Measurements from ENCODE around the gene SH3BGR. TPM values are rescaled to one million over a fixed set of nuclear protein-coding genes. Genes with fewer than 3 reads are reported as not detected.
"Not testable (repeated sequence)": the region's sequence is repeated elsewhere in the genome, so short reads cannot be mapped to it uniquely, and the experiment has no call there.

SH3BGR gene
- total RNA-seq, 2 experiments from 2014 or later, result 0.88 to 1.7 TPM

DNA sequence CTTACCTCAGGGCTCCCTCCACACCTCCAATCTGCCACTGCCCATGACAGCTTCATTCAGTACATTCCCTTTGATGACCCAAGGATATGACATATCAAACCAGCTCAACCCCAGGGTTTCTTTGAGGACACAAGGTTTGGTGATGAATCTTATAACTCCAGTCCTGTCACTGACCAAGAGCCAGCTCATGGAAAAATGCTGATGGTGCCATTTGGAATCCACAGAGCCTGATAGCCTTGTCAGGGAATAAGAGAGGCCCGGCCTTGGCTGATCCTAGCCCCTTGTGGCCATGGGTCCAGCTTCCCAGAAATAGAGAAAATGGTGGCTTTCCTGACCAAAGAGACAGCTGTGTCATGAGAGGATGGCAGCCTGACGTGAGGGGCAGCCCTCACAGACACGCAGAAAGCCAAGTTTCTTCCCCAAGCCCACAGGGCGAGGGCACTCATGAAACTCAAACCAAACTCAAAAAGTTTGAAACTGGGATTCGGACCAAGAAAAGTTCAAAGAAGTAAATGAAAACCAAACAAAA, 75.4 kb downstream of the SH3BGR start:
- Mint-ChIP-seq H3K4me1 (no peaks in the 10 kb centered on the region), H3K27ac (no peak overlapping the region), H3K36me3 (ENCODE audit: low read depth) (no peaks in the 10 kb centered on the region), H3K9me3 (no peaks in the 10 kb centered on the region), H3K27me3 (peaks cover 3% of the 10 kb centered on the region), H3K4me3 (no peak overlapping the region)
- ChIA-PET POLR2A (no interaction called here), CTCF (no interaction called here)
- no peak for DNase-seq

DNA sequence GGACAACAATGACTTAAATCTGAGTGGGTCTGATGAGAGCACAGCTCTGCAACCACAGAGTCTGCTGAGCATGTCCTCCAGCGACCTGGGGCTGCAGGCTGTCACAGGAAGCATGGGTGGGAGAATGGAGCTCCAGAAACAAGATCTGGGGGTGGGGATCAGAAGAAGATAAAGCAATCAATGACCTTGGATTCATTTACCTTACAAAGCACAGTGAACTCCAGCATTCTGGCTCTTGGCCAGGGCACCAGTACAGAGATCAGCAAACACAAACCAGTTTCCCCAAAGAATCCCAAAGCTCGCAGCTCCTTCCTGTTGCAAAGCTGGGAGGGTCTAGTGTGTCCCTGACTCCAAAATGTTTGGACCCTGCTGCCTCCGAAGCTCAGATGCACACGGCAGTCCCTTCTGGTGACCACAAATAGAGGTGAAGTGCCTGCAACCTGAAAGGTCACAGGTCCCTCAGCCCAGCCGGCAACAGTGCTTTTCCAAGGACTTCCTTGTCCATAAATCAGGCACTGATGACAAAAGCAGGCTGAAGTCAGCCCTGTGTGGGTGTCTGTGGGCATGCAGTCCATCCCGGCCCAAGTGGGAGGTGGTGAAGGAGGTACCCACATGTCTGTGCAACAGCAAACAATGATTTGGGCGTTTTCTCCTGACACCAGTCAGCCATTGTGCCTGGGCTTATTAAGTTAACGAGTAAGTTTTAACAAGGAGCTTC, 76.1 kb downstream of the SH3BGR start:
- H3K4me1 Mint-ChIP-seq, result no peaks in the 10 kb centered on the region

DNA sequence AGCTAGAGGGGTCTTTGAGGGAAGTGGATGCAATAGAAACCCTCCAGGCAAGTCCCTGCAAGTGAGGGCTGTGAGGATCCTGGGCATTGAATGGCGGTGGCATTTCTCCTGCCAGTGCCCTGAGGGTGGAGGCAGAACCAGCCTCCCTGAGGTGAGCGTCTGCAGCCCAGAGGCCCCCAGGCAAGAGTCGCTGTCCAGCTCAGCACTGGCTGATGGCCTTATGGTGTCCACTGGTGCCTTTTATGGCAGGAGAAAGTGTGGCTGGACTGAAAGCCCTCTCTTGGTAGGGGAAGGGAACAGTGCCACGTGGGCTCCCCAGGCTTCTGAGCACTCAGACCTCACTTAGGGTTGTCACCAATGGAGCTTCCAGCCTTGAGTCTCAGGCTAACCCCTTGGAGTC, 77.3 kb downstream of the SH3BGR start:
- POLR2A ChIA-PET, result no interaction called here
- no peaks in the 10 kb centered on the region for H3K9me3 Mint-ChIP-seq
- H3K4me3 Mint-ChIP-seq, result no peak overlapping the region
- H3K27ac Mint-ChIP-seq, result no peak overlapping the region
- CTCF ChIA-PET, result no interaction called here
- peaks cover under 1% of the 10 kb centered on the region for H3K27me3 Mint-ChIP-seq
- DNase-seq, result no peak
- no peaks in the 10 kb centered on the region for H3K36me3 Mint-ChIP-seq (ENCODE audit: low read depth)
- H3K4me1 Mint-ChIP-seq, result no peaks in the 10 kb centered on the region

More for the DNA sequence above, 76.1 kb downstream of the SH3BGR start:
- CTCF ChIA-PET, result no interaction called here
- H3K27ac Mint-ChIP-seq, result no peak overlapping the region
- H3K36me3 Mint-ChIP-seq (ENCODE audit: low read depth), result no peaks in the 10 kb centered on the region
- POLR2A ChIA-PET, result no interaction called here
- H3K4me3 Mint-ChIP-seq, result no peak overlapping the region
- H3K9me3 Mint-ChIP-seq, result no peaks in the 10 kb centered on the region
- H3K27me3 Mint-ChIP-seq, result no peaks in the 10 kb centered on the region
- DNase-seq, result no peak

DNA sequence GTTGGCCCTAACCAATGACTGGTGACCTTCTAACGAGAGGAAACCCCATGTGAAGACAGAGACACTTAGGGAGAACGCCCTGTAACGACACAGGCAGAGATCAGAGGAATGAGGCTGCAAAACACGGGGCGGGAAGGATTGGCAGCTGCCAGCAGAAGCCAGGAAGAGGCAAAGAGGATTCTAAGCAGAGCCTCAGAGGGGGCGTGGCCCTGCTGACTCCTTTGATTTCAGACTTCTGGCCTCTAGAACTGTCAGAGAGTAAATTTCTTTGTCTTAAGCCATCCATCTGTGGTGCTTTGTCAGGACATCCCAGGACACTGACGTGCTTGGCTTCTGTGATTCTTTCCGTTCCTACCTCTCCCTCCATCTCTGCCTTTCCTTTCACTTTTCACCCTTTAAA, 79.3 kb downstream of the SH3BGR start:
- ChIA-PET CTCF (no interaction called here), POLR2A (no interaction called here)
- no peak overlapping the region for H3K4me3 Mint-ChIP-seq
- no peaks in the 10 kb centered on the region for H3K4me1 Mint-ChIP-seq
- DNase-seq, result no peak
- peaks cover 2% of the 10 kb centered on the region for H3K27me3 Mint-ChIP-seq
- no peak overlapping the region for H3K27ac Mint-ChIP-seq
- no peaks in the 10 kb centered on the region for H3K36me3 Mint-ChIP-seq (ENCODE audit: low read depth)
- H3K9me3 Mint-ChIP-seq, result no peaks in the 10 kb centered on the region

DNA sequence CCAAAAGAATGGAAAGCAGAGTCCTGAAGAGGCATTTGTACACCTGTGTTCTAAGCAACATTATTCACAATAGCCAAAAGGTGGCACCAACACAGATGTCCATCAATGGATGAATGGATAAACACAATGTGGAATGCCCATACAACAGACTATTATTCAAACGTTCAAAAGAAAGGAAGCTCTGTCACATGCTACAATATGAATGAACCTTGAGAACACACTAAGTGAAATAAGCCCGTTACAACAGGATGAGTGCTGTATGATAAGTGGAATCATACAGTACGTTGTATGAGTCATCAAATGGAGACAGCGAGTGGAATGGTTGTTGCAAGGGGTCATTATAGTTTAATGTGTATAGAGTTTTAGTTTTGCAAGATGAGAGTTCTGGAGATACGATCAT, 80.1 kb downstream of the SH3BGR start:
- H3K4me1 Mint-ChIP-seq, result no peaks in the 10 kb centered on the region
- ChIA-PET CTCF (no interaction called here), POLR2A (no interaction called here)

DNA sequence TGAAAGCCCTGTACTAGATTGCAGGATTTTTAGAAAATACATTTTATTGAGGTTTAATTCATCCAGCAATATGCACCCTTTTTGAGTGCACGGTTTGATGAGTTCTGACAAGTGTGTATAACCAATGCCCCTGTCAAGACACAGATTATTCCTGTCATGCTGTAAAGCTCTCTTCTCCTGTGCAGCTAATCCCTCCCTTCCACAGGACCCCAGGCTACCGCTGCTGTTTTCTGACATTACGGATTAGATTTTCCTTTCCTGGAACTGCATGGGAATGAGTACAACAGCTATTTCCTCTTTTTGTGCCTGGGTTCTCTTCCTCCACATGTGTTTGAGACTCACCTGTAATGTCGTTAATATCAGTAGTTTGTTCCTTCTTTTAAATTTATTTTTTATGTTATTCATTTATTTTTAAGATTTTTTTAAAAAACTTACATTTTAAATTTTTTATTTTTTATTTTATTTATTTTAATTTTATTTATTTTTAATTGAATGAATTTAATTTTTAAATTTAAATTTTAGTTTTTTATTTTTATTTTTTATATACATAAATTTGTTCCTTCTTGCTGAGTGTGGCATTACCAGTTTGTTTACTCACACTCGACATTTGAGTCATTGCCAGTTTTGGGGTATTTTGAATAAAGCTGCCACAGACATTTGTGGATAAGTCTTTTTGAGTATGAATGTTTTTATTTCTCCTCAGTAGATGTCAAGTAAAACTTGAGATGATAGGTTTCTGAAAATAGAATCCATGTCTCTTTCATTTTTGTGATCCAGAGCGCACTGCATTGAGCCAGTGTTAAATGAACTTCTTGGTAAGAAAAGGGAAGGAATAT, 82.0 kb downstream of the SH3BGR start:
- Mint-ChIP-seq H3K4me1 (no peaks in the 10 kb centered on the region), H3K4me3 (no peak overlapping the region), H3K9me3 (no peaks in the 10 kb centered on the region), H3K27me3 (peaks cover 2% of the 10 kb centered on the region), H3K27ac (no peak overlapping the region), H3K36me3 (ENCODE audit: low read depth) (no peaks in the 10 kb centered on the region)
- CTCF ChIA-PET, result interaction anchor here (1.2 kb wide), 1 partner anchor 17 kb away, joined by 3 read pairs; no protein-coding TSS in a partner anchor
- POLR2A ChIA-PET, result no interaction called here
- DNase-seq, result no peak

More for the DNA sequence above, 80.1 kb downstream of the SH3BGR start:
- Mint-ChIP-seq H3K36me3 (ENCODE audit: low read depth) (no peaks in the 10 kb centered on the region), H3K9me3 (no peaks in the 10 kb centered on the region), H3K27ac (no peak overlapping the region), H3K4me3 (no peak overlapping the region), H3K27me3 (peaks cover 2% of the 10 kb centered on the region)
- DNase-seq, result no peak

DNA sequence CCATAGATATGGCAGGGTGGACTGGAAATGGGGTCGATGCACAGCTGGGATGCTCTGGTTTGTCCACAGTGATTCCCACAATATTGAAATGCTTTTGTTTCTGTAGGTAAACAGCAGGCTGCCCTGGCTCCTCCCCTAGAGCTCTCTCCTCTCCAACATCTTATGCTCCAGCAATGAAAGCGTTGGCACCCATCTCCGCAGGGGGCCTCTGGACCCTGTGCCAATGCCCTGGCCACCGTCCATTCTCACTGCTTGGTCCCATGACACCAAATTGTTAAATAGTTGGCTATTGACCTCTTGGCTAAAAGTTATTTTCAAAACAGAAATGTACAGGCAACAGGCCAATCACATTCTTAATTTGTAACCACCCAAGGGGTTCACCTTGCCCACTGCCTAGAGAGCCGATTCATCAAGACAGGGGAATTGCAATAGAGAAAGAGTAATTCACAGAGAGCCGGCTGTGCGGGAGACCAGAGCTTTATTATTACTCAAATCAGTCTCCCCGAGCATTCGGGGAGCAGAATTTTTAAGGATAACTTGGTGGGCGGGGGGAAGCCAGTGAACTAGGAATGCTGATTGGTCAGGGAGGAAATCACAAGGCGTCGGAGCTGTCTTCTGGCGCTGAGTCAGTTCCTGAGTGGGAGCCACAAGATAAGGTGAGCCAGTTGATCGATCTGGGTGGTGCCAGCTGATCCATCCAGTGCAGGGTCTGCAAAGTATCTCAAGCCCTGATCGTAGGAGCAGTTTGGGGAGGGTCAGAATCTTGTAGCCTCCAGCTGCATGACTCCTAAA, 84.1 kb downstream of the SH3BGR start:
- Mint-ChIP-seq H3K27ac (no peak overlapping the region), H3K9me3 (no peaks in the 10 kb centered on the region), H3K4me3 (no peak overlapping the region), H3K27me3 (peaks cover 3% of the 10 kb centered on the region), H3K4me1 (no peaks in the 10 kb centered on the region), H3K36me3 (ENCODE audit: low read depth) (no peaks in the 10 kb centered on the region)
- ChIA-PET POLR2A (no interaction called here), CTCF (no interaction called here)
- DNase-seq, result no peak

DNA sequence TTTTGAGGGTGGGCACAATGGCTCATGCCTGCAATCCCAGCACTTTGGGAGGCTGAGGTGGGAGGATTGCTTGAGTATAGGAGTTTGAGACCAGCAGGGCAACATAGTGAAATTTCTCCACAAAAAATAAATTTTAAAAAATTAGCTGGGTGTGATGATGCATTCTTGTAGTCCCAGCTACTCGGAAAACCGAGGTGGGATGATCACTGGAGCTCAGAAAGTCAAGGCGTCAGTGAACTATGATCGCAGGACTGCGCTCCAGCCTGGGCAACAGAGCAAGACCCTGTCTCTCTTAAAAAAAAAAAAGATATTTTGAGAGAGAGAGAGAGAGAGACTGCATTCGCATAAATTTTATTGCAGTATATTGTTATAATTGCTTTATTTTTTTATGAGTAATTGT, 85.1 kb downstream of the SH3BGR start:
- no peaks in the 10 kb centered on the region for H3K36me3 Mint-ChIP-seq (ENCODE audit: low read depth)
- CTCF ChIA-PET, result no interaction called here

DNA sequence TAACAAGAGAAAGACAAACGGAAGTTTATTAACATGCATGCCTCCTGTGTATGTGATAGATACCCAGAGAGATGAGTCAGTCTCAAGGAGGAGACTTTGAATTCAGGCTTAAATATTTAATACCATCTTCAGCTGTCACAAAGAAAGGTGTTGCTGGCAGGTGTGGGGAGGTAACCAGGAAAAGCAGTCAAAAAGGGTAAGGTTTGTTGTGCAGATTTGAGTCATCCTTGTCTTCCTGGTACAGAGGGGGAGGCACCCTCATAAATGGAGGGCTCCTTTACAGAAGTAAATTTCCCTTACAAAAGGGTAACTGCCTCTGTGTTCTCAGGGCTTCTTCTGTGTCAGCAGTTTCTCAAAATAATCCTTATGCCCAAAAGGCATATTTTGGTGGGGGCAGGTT, 85.8 kb downstream of the SH3BGR start:
- Mint-ChIP-seq H3K9me3 (no peaks in the 10 kb centered on the region), H3K4me1 (no peaks in the 10 kb centered on the region), H3K36me3 (ENCODE audit: low read depth) (no peaks in the 10 kb centered on the region), H3K4me3 (no peak overlapping the region), H3K27me3 (peaks cover 3% of the 10 kb centered on the region), H3K27ac (no peak overlapping the region)
- no peak for DNase-seq
- ChIA-PET CTCF (no interaction called here), POLR2A (no interaction called here)

More for the DNA sequence above, 85.1 kb downstream of the SH3BGR start:
- Mint-ChIP-seq H3K9me3 (no peaks in the 10 kb centered on the region), H3K27me3 (peaks cover 3% of the 10 kb centered on the region), H3K4me3 (no peak overlapping the region), H3K27ac (no peak overlapping the region), H3K4me1 (no peaks in the 10 kb centered on the region)
- POLR2A ChIA-PET, result no interaction called here
- DNase-seq, result no peak

DNA sequence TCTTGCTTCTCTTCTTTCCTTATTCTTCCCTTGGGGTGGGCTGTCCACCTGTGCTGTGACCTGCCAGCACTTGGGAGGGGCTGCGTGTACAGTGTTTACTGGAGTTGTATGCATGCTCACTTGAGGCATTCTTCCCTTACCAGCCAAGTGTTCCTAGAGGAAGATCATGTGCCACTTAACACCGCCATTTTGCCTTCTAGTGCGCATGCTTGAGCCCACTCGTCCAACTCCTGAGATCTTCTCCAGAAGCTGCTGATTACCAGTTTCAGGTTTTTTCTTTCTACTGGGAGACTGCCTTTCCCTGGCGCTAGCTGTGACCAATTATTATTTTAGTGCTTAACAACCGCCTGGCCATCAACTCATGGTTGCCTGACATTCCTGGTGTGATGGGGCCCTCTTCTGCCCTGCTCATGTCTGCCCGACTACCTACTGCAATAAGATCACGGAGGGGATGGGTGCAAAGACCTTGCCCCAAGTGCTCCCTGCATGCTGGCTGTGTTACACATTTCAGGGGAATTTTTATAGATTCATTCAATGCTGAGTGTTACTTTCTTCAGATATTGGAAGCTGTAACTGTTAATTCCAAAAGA, 86.8 kb downstream of the SH3BGR start:
- no peaks in the 10 kb centered on the region for H3K36me3 Mint-ChIP-seq (ENCODE audit: low read depth)
- H3K4me3 Mint-ChIP-seq, result no peak overlapping the region
- H3K27ac Mint-ChIP-seq, result no peak overlapping the region
- DNase-seq, result no peak
- H3K27me3 Mint-ChIP-seq, result peaks cover 3% of the 10 kb centered on the region
- no peaks in the 10 kb centered on the region for H3K9me3 Mint-ChIP-seq
- ChIA-PET CTCF (no interaction called here), POLR2A (no interaction called here)
- H3K4me1 Mint-ChIP-seq, result no peaks in the 10 kb centered on the region

DNA sequence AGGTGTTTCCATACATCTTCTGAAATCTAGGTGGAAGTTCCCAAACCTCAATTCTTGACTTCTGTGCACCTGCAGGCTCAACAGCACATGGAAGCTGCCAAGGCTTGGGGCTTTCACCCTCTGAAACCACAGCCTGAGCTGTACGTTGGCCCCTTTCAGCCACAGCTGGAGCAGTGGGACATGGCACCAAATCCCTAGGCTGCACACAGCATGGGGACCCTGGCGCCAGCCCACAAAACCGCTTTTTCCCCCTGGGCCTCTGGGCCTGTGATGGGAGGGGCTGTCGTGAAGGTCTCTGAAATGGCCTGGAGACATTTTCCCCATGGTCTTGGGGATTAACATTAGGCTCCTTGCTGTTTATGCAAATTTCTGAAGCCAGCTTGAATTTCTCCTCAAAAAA, 88.6 kb downstream of the SH3BGR start:
- POLR2A ChIA-PET, H3K9me3 Mint-ChIP-seq, CTCF ChIA-PET: not testable (repeated sequence)

DNA sequence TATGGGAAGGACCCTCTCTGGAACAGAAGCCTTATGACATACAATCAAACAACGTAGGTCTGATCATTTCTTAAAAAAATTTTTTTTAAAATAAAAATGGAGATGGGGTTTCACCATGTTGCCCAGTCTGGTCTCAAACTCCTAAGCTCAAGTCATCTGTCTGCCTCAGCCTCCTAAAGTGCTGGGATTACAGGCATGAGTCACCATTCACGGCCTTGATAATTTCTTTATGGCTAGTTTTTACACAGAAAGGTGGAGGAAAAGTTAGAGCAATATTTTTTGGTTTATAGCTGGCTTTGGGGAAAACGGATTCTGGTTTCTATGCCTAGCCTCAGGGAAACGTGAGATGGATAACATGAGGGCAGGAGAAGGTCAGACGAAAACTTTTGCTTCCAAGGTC, 91.0 kb downstream of the SH3BGR start:
- POLR2A ChIA-PET, result no interaction called here
- H3K4me3 Mint-ChIP-seq, result no peak overlapping the region
- no peaks in the 10 kb centered on the region for H3K36me3 Mint-ChIP-seq (ENCODE audit: low read depth)
- H3K4me1 Mint-ChIP-seq, result no peaks in the 10 kb centered on the region
- no peak overlapping the region for H3K27ac Mint-ChIP-seq
- CTCF ChIA-PET, result no interaction called here
- DNase-seq, result no peak
- no peaks in the 10 kb centered on the region for H3K9me3 Mint-ChIP-seq
- peaks cover 1% of the 10 kb centered on the region for H3K27me3 Mint-ChIP-seq

More for the DNA sequence above, 88.6 kb downstream of the SH3BGR start:
- H3K4me1 Mint-ChIP-seq; H3K27ac Mint-ChIP-seq; H3K27me3 Mint-ChIP-seq; DNase-seq; H3K36me3 Mint-ChIP-seq (ENCODE audit: low read depth); H3K4me3 Mint-ChIP-seq: not testable (repeated sequence)

DNA sequence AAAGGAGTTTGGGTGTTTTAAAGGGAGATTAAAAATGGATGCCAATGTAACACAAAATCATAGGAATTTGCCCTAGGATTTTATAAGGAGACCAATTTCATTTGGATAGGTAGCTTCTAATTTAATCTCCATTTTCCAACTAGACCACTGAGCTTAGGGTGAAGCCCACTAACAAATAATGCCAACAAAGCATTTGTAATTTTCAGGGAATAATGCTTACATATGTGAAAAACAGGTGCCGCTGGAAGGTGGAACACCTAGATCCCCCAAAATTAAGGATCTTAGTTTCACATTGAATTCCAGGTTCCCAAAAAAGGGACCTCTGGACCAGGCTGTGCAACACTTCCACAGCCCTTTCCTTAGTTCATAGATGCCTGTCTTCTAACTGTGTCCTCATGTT, 94.8 kb downstream of the SH3BGR start:
- Mint-ChIP-seq H3K27ac (no peak overlapping the region), H3K27me3 (no peaks in the 10 kb centered on the region), H3K4me3 (no peak overlapping the region), H3K9me3 (no peaks in the 10 kb centered on the region), H3K4me1 (no peaks in the 10 kb centered on the region), H3K36me3 (ENCODE audit: low read depth) (no peaks in the 10 kb centered on the region)
- ChIA-PET CTCF (no interaction called here), POLR2A (no interaction called here)
- DNase-seq, result no peak
